Astrocyte (in vitro differentiated cells and primary cell): Measurements from ENCODE around the gene WNT4. TPM values are rescaled to one million over a fixed set of nuclear protein-coding genes. Genes with fewer than 3 reads are reported as not detected.

Experiments used
- DNase-seq: peaks from one replicate; pipeline ENCODE4 v3.0.0-alpha.2; 2010; ENCODE audit warnings: low read depth
- FAIRE-seq: peaks from 2 replicates; lab custom pipeline; 2011; peaks lifted over from hg19 to GRCh38; lab: Jason Lieb, UNC
- H2AFZ ChIP-seq: 2 replicates; pipeline ENCODE4 v1.6.0; 2012; ENCODE audit warnings: low read depth, low read length, inconsistent platforms
- H3K27ac ChIP-seq: 2 replicates; pipeline ENCODE4 v1.5.1; 2011; ENCODE audit warnings: low read depth, low read length, inconsistent platforms
- H3K27me3 ChIP-seq: 2 replicates; pipeline ENCODE4 v1.6.0; 2011; ENCODE audit warnings: low read length, inconsistent platforms; ENCODE audit not compliant: insufficient read depth
- H3K36me3 ChIP-seq: 2 replicates; pipeline ENCODE4 v1.5.1; 2011; ENCODE audit warnings: low read length, inconsistent platforms; ENCODE audit not compliant: insufficient read depth
- H3K4me1 ChIP-seq: 2 replicates; pipeline ENCODE4 v1.5.1; 2011; ENCODE audit warnings: low read length, inconsistent platforms; ENCODE audit not compliant: insufficient read depth
- H3K4me2 ChIP-seq: 2 replicates; pipeline ENCODE4 v1.6.0; 2012; ENCODE audit warnings: low read length, inconsistent platforms
- H3K4me3 ChIP-seq: 2 replicates; pipeline ENCODE4 v1.5.1; 2011; ENCODE audit warnings: low read depth, mild to moderate bottlenecking, low read length, inconsistent platforms; ENCODE audit not compliant: insufficient read depth
- H3K79me2 ChIP-seq: 2 replicates; pipeline ENCODE4 v1.6.0; 2012; ENCODE audit warnings: mild to moderate bottlenecking, low read length, inconsistent platforms; ENCODE audit not compliant: insufficient read depth
- H3K9ac ChIP-seq: 2 replicates; pipeline ENCODE4 v1.6.0; 2012; ENCODE audit warnings: mild to moderate bottlenecking, low read length, inconsistent platforms
- H3K9me3 ChIP-seq: 2 replicates; pipeline ENCODE4 v1.5.1; 2012; ENCODE audit warnings: low read depth, mild to moderate bottlenecking, low read length, inconsistent platforms; ENCODE audit not compliant: insufficient read depth
- H4K20me1 ChIP-seq: 2 replicates; pipeline ENCODE4 v1.6.0; 2012; ENCODE audit warnings: low read length, inconsistent platforms; ENCODE audit not compliant: insufficient read depth
- H3K27ac Mint-ChIP-seq: one replicate; pipeline ENCODE4 v1.8.0; 2021; ENCODE audit warnings: mild to moderate bottlenecking, mixed read lengths; ENCODE audit not compliant: unreplicated experiment
- H3K27me3 Mint-ChIP-seq: one replicate; pipeline ENCODE4 v1.8.0; 2021; ENCODE audit warnings: low read depth, mixed read lengths; ENCODE audit not compliant: unreplicated experiment
- H3K36me3 Mint-ChIP-seq: one replicate; pipeline ENCODE4 v1.8.0; 2021; ENCODE audit warnings: low read depth, mixed read lengths; ENCODE audit not compliant: unreplicated experiment
- H3K4me1 Mint-ChIP-seq: one replicate; pipeline ENCODE4 v1.8.0; 2021; ENCODE audit warnings: low read depth, mixed read lengths; ENCODE audit not compliant: unreplicated experiment
- H3K4me3 Mint-ChIP-seq: one replicate; pipeline ENCODE4 v1.8.0; 2021; ENCODE audit warnings: mild to moderate bottlenecking, moderate library complexity, mixed read lengths; ENCODE audit not compliant: unreplicated experiment
- H3K9me3 Mint-ChIP-seq: one replicate; pipeline ENCODE4 v1.8.0; 2021; ENCODE audit warnings: mild to moderate bottlenecking, mixed read lengths; ENCODE audit not compliant: unreplicated experiment
- EZH2 ChIP-seq: IDR thresholded peaks from 2 replicates; pipeline ENCODE4 v1.6.1; 2012; ENCODE audit warnings: mild to moderate bottlenecking, low read length, inconsistent platforms; ENCODE audit not compliant: insufficient read depth
- total RNA-seq: library from RNA; stranded (reverse); gene quantifications from 2 replicates; pipeline ENCODE4 v1.2.1, GENCODE V29; 2021
- TF ChIP-seq, protein P1 (sequence below): IDR thresholded peaks from 2 replicates; pipeline ENCODE4 v1.5.1; 2011; ENCODE audit warnings: low read depth, mild to moderate bottlenecking, inconsistent platforms, low read length, moderate library complexity; ENCODE audit not compliant: insufficient read depth

Gene WNT4
- total RNA-seq, 1 donor from 2014 or later: 1.2 TPM

- H3K36me3 Mint-ChIP-seq: peaks cover 13% of the 10 kb centered on the region
- H3K27ac Mint-ChIP-seq: no peak overlapping the region
- Histone ChIP-seq H3K4me1 (peaks cover 18% of the 10 kb centered on the region), H3K79me2 (no peaks in the 10 kb centered on the region), H3K9me3 (no peaks in the 10 kb centered on the region), H3K36me3 (no peaks in the 10 kb centered on the region), H2AFZ (no peak overlapping the region), H3K27me3 (peaks cover 55% of the 10 kb centered on the region), H3K4me3 (peak overlapping the region; percentile 17), H4K20me1 (peaks cover 52% of the 10 kb centered on the region), H3K9ac (no peak overlapping the region), H3K4me2 (peak overlapping the region; percentile 77), H3K27ac (no peak overlapping the region)
- peaks cover 39% of the 10 kb centered on the region for H3K27me3 Mint-ChIP-seq
- peak overlapping the region; percentile 76 for H3K4me3 Mint-ChIP-seq
- FAIRE-seq (no peak), DNase-seq (no peak)
- peak; percentile 74 for TF ChIP-seq EZH2
- TF ChIP-seq, protein P1, sequence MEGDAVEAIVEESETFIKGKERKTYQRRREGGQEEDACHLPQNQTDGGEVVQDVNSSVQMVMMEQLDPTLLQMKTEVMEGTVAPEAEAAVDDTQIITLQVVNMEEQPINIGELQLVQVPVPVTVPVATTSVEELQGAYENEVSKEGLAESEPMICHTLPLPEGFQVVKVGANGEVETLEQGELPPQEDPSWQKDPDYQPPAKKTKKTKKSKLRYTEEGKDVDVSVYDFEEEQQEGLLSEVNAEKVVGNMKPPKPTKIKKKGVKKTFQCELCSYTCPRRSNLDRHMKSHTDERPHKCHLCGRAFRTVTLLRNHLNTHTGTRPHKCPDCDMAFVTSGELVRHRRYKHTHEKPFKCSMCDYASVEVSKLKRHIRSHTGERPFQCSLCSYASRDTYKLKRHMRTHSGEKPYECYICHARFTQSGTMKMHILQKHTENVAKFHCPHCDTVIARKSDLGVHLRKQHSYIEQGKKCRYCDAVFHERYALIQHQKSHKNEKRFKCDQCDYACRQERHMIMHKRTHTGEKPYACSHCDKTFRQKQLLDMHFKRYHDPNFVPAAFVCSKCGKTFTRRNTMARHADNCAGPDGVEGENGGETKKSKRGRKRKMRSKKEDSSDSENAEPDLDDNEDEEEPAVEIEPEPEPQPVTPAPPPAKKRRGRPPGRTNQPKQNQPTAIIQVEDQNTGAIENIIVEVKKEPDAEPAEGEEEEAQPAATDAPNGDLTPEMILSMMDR: no peak
- no peaks in the 10 kb centered on the region for H3K9me3 Mint-ChIP-seq
- peaks cover 22% of the 10 kb centered on the region for H3K4me1 Mint-ChIP-seq
Measured at GRCh38 chr1:22141554-22142314, 1.2 kb downstream of the WNT4 start.

- H4K20me1 ChIP-seq: peaks cover 63% of the 10 kb centered on the region
- TF ChIP-seq, protein P1: no peak
- no peak for TF ChIP-seq EZH2
Measured at GRCh38 chr1:22140694-22141093, 2.2 kb downstream of the WNT4 start.

DNA sequence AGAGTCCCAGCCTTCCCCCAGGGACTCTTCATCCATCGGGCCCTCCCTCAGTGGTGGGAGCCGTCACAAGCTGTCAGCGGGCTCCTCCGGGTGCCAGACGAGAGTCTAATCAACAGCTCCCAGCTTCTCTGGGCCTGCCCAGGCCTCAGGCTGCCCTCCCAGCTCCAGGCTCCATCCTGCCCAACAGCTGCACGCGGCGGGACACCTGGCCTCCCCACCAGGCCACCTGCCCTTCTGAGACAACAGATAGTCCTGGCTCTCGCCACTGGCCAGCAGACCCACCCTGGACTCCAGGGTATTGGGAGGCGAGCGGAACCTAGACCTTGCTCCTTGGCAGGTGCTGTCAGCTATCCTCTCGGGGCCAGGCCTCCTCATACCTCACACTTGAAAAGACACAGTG lies 3.1 kb downstream of the WNT4 start:
- Histone ChIP-seq H4K20me1 (peaks cover 68% of the 10 kb centered on the region), H3K27ac (no peak overlapping the region), H3K79me2 (no peaks in the 10 kb centered on the region), H3K36me3 (no peaks in the 10 kb centered on the region), H3K9me3 (no peaks in the 10 kb centered on the region), H3K4me3 (no peak overlapping the region), H3K4me2 (no peak overlapping the region), H3K27me3 (peaks cover 43% of the 10 kb centered on the region), H3K4me1 (peaks cover 19% of the 10 kb centered on the region), H3K9ac (no peak overlapping the region), H2AFZ (no peak overlapping the region)
- no peak for DNase-seq
- no peak for TF ChIP-seq EZH2
- TF ChIP-seq, protein P1: no peak
- H3K27ac Mint-ChIP-seq: no peak overlapping the region
- H3K4me3 Mint-ChIP-seq: no peak overlapping the region
- no peaks in the 10 kb centered on the region for H3K9me3 Mint-ChIP-seq
- peaks cover 11% of the 10 kb centered on the region for H3K36me3 Mint-ChIP-seq
- peaks cover 22% of the 10 kb centered on the region for H3K4me1 Mint-ChIP-seq
- H3K27me3 Mint-ChIP-seq: peaks cover 28% of the 10 kb centered on the region
- no peak for FAIRE-seq

More at GRCh38 chr1:22140694-22141093, 2.2 kb downstream of the WNT4 start:
- no peak overlapping the region for H3K4me2 ChIP-seq
- peaks cover 22% of the 10 kb centered on the region for H3K4me1 Mint-ChIP-seq
- no peaks in the 10 kb centered on the region for H3K9me3 ChIP-seq
- peaks cover 19% of the 10 kb centered on the region for H3K4me1 ChIP-seq
- no peak overlapping the region for H3K27ac ChIP-seq
- H3K9ac ChIP-seq: no peak overlapping the region
- H3K9me3 Mint-ChIP-seq: no peaks in the 10 kb centered on the region
- no peak overlapping the region for H3K27ac Mint-ChIP-seq
- no peaks in the 10 kb centered on the region for H3K79me2 ChIP-seq
- no peak for DNase-seq
- H3K36me3 Mint-ChIP-seq: peaks cover 13% of the 10 kb centered on the region
- FAIRE-seq: no peak
- no peak overlapping the region for H3K4me3 ChIP-seq
- no peak overlapping the region for H3K4me3 Mint-ChIP-seq
- H3K27me3 ChIP-seq: peaks cover 51% of the 10 kb centered on the region
- H2AFZ ChIP-seq: no peak overlapping the region
- H3K27me3 Mint-ChIP-seq: peaks cover 32% of the 10 kb centered on the region
- no peaks in the 10 kb centered on the region for H3K36me3 ChIP-seq
